Right lung (tissue), 5 donors: Measurements from ENCODE around the gene PLAC9. TPM values are rescaled to one million over a fixed set of nuclear protein-coding genes. Genes with fewer than 3 reads are reported as not detected.
"Not testable (repeated sequence)": the region's sequence is repeated elsewhere in the genome, so short reads cannot be mapped to it uniquely, and the experiment has no call there.

Source experiments
- DNase-seq, 2 donors: peaks; one replicate each; pipeline ENCODE4 v3.0.0-alpha.2; 2013
- polyA plus RNA-seq, 5 donors: library from polyadenylated mRNA; unstranded; fragments of 120-200 nt; gene quantifications; one replicate each; pipeline versions ENCODE4 v1.2.1 to v1.2.3, GENCODE V29; 2013; ENCODE audit warnings: inconsistent platforms in 1 of 5, low replicate concordance in 1 of 5; ENCODE audit not compliant: insufficient read length in 5 of 5, insufficient read depth in 1 of 5

PLAC9 gene
- polyA plus RNA-seq, 5 donors = 36.3 to 87.9 (median 53.0) TPM

GRCh38 chr10:80136134-80136571 is 3.6 kb downstream of the PLAC9 start:
- DNase-seq = peak; percentile 84 to 86

DNA sequence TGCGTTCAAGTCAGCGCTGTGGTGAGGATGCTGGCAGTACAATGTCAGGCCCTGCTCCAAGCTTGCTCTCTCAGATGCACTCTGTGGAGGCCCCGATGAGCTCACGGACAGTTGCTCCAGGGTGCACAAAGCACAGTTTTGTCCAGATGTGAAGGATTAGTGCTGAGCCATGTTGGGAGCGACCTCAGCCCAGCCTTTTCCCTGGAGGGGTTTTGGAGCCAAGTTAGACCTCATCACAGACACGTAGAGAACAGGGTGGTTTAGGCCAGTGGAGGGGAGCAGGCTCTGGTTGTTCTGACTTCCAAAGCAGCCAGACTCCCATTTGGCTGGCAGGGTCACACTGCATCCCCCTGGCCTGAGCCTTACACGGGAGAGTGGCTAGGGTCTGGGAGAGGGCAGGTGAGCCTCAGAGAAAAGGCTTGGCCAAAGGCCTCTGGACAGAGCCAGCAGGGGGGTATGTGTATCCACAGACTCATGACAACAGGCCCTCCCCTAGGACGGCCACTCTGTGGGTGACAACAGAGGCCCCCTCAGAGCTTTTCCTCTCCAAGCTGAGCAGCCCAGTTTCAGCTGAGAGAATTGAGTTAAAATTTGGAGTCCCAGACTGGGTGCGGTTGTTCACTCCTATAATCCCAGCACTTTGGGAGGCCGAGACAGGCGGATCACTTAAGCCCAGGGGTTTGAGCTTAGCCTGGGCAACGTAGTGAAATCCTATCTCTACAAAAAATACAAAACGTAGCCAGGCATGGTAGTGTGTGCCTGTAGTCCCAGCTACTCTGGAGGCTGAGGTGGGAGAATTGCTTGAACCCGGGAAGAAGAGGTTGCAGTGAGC is 4.7 kb downstream of the PLAC9 start:
- no peak for DNase-seq

DNA sequence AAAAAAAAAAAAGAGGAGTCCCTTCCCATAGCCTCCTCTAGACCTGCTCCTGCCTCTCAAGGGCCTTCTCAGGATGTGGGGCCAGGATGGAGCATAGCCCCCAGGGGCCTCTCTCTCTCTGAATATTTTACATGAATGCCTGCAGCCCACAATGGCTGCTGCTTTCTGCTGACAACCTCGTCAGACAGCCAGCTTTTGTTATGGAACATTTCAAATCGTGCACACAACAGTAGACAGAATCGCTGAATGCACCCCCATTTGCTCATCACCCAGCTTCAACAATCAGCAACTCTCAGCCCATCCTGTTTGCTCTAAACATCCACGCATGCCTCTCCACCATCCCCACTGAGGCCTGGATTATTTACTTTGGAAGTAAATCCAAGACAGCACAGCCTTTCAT is 5.4 kb downstream of the PLAC9 start:
- no peak for DNase-seq

- no peak for DNase-seq
Observed at GRCh38 chr10:80139265-80139664, 6.7 kb downstream of the PLAC9 start.

DNA sequence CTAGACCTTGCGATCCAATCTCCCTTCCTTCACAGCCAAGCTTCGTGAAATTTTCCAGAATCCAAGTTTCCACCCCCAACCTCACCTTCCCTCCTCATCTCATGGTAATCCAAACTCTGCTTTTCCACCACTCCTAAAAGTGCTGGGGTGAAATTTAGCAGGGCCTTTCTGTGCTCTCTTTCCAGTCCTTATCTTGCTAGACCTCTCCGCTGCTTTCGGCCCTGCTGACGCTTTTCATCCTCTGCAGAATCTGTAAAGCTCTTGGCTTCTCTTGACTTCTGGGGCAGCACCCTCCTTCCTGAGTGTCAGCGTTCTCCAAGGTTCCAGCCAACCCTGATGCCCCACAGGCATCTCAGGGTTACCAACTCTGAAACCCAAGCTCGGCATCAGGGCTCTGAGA is 7.7 kb downstream of the PLAC9 start:
- no peak for DNase-seq

GRCh38 chr10:80141696-80142460 is 9.3 kb downstream of the PLAC9 start:
- DNase-seq = no peak

GRCh38 chr10:80144067-80144695 is 11.7 kb downstream of the PLAC9 start:
- DNase-seq = no peak

GRCh38 chr10:80144696-80145131 is 12.2 kb downstream of the PLAC9 start:
- DNase-seq = no peak

DNA sequence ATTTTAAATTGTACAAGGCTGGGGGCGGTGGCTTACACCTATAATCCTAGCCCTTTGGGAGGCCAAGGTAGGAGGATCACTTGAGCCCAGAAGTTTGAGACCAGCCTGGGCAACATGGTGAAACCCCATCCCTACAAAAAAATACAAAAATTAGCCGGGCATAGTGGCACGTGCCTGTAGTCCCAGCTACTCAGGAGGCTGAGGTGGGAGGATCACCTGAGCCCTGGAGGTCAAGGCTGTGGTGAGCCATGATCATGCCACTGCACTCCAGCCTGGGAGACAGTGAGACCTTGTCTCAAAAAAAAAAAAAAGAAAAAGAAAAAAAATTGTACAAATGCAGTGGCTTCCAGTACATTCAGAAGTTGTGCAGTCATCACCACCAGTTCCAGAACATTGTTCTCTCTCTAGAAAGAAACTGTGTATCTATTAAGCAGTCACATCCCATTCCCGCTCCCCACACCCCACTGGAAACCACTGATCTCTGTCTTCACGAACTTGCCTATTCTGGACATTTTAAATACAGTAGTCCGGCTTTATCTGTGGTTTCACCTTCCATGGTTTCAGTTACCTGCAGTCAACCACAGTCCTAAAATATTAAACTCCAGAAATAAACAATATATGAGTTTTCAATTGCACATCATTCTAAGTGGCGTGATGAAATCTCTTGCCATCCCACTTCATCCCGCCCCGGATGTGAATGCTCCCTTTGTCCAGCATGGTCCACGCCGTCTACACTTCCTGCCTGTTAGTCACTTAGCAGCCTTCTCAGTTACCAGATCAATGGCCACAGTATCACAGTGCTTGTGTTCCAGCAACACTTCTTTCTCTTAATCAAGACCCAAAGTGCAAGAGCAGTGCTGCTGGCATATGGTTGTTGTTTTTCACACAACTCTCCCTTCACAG is 13.1 kb downstream of the PLAC9 start:
- not testable (repeated sequence) for DNase-seq

- no peak for DNase-seq
Observed at GRCh38 chr10:80146918-80147317, 14.4 kb downstream of the PLAC9 start.

- no peak for DNase-seq
Observed at GRCh38 chr10:80148166-80148805, 15.8 kb downstream of the PLAC9 start.

- no peak for DNase-seq
Observed at GRCh38 chr10:80149123-80149522, 16.6 kb downstream of the PLAC9 start.

DNA sequence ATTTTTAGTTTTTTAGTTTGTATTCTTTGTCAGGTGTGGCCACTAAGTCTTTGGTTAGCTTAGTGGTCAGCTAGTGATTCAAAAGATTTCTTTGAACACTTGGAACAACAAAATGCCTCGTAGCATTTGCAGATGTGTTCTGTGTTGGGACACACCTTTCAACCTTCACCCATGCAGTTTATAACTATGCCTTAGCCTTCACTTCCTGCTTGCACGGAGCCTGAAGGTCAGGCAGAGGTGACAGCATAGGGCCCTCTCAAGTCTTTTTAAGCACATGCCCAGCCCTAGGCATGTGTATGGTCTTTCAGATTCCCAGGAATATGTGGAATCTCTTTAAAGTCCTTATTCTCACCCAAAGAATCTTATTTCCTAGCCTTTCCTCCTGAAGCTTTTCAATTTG is 17.6 kb downstream of the PLAC9 start:
- no peak for DNase-seq

- no peak for DNase-seq
Observed at GRCh38 chr10:80152820-80153219, 20.3 kb downstream of the PLAC9 start.

DNA sequence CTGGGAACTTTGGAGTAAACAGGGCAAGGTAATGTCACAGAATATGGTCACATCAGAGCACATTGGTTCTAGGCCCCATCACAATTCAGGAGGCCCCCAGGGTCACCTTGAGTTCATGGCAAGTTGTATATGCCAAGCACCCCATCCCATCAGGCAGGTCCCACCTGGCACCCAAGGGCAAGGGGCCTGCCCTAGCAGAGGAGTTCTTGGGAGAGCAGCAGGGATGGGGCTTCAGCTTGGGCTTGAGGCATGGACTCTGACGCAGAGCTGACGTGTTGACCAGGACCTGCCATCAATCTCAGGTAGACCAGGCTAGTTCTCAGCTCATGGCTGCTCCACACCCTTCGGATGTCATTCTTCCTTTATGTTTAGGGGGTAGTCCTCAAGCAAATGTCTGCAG is 20.9 kb downstream of the PLAC9 start:
- DNase-seq = no peak

GRCh38 chr10:80154626-80154977 is 22.1 kb downstream of the PLAC9 start:
- no peak for DNase-seq

- DNase-seq = no peak
Observed at GRCh38 chr10:80154978-80155695, 22.6 kb downstream of the PLAC9 start.

DNA sequence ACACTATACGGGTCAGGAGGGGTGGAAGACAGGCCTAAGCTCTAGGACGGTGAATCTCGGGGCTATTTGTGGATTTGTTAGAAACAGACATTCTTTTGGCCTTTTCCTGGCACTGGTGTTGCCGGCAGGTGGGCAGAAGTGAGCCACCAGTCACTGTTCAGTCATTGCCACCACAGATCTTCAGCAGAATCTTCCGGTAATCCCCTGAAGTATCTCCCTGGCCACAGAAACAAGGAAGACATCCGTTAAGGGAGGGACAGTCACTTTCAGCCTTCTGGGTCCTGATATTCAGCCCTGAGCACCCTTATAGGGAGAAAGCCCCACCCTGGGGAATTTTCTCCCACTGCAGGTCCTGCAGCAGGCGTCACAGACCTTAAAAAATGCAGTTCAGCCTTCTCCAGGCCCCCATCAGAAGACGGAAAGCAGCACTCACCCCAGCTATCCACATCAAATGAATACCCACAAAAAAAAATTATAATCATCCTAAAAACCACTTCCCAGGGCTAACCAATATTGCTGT is 23.2 kb downstream of the PLAC9 start:
- no peak for DNase-seq

DNA sequence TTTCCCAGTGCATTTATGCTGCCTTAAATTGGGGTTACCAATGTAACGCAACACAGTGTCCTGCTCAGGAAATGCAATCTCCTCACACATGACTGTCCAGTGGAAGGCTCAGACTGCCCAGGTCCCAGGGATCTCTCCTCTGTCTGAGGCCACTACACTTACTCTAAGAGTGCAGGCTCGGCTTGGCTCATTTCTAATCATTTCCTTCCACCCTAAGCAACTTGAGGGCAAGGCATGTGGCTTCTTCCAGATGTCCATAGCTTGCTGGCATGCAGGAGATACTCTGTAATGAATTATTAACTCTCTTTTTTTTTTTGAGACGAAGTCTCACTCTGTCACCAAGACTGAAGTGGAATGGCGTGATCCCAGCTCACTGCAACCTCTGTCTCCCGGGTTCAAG is 23.7 kb downstream of the PLAC9 start:
- no peak for DNase-seq

GRCh38 chr10:80157561-80157960 is 25.0 kb downstream of the PLAC9 start:
- DNase-seq = no peak
